GM23248 (cell line): ENCODE results near the gene TMEM250.

Experiments
- EZH2 ChIP-seq: fragments of 200-600 bp; sonication (generic); IDR thresholded peaks from 2 replicates; pipeline ENCODE4 v1.6.1; 2018; ENCODE audit warnings: antibody characterized with exemption, mild to moderate bottlenecking; ENCODE audit not compliant: insufficient read depth, poor library complexity, severe bottlenecking
- EZH2phosphoT487 ChIP-seq: fragments of 200-600 bp; sonication (generic); IDR thresholded peaks from 2 replicates; pipeline ENCODE4 v1.6.1; 2018; ENCODE audit warnings: antibody characterized with exemption, moderate library complexity, mild to moderate bottlenecking, low read depth; ENCODE audit not compliant: insufficient read depth

DNA sequence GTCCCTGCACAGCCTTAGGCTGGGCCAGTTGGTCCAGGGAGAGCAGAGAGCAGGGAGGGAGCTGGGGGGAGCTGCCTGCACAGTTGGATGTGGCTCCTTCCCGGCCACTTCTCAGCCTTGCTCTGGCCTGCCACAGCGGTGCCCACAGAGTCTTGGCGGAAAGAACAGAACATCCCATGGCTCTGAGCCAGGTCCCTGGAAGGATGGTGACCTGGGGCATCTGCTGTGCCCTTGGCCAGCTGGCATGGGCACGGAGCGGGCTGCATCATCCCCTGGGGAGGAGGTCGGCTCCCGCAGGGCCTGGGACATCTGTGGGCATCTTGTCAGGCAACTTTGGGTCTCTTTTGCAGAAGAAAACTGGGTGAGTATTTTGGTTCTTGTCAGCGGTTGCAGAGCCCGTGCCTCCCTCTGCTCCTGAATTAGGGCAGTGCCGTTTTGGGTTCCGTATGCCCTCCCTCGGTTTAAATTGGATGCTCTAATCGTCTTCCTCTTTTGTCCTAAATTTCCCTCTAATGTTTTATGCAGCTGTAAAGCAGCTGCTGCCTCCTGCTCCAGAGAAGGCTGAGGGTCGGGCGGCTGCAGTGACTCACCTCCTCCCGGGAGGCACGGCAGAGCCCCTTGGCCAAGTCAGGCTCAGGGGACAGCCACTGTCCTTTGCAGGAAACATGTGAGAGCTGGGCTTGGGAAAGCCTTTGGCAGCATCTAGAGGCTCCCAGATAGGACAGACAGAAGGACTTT, 13.1 kb downstream of the TMEM250 start:
- no peak for TF ChIP-seq EZH2phosphoT487
- TF ChIP-seq EZH2 = no peak
